SK-N-SH (cell line): Measurements from ENCODE around the gene TRAPPC3. TPM values are rescaled to one million over a fixed set of nuclear protein-coding genes. Genes with fewer than 3 reads are reported as not detected.

Source experiments
- CTCF ChIA-PET: fragments of 300-600, 350-600 bp; formaldehyde crosslinking; extraction: SDS; loops from one replicate; lab custom pipeline; 2021; lab: Yijun Ruan, JAX
- POLR2A ChIA-PET: fragments of 350-600 bp; sonication (Branson Sonifier 250); formaldehyde crosslinking; extraction: SDS; loops from one replicate; lab custom pipeline; 2020; ENCODE audit warnings: antibody characterized with exemption, inconsistent platforms; lab: Yijun Ruan, JAX
- DNase-seq: peaks from one replicate; pipeline ENCODE4 v3.0.0; 2012
- H2AFZ ChIP-seq: fragments of 200-600 bp; sonication (generic); 2 replicates; pipeline ENCODE4 v1.8.1; 2016; ENCODE audit warnings: antibody characterized with exemption, mild to moderate bottlenecking, low read depth
- H3F3A ChIP-seq: fragments of 200-600 bp; sonication (generic); replicated peaks from 2 replicates; pipeline ENCODE3; 2016; ENCODE audit warnings: antibody characterized with exemption, mild to moderate bottlenecking; ENCODE audit not compliant: insufficient read depth
- H3K27ac ChIP-seq, 2 experiments: fragments of 200-500 bp in 1 of 2; fragments of 200-600 bp in 1 of 2; sonication (Bioruptor generic) in 1 of 2; sonication (generic), shearing (Covaris generic) in 1 of 2; 2 replicates each; pipeline versions ENCODE4 v1.5.1 to v1.6.1; 2014 to 2016; ENCODE audit warnings: low read depth in 2 of 2, inconsistent platforms in 1 of 2, low read length in 1 of 2, mild to moderate bottlenecking in 1 of 2, mixed read lengths in 1 of 2
- H3K27me3 ChIP-seq: fragments of 200-600 bp; sonication (generic), shearing (Covaris generic); 2 replicates; pipeline ENCODE4 v1.6.1; 2016; ENCODE audit warnings: mixed run types; ENCODE audit not compliant: insufficient read depth
- H3K36me3 ChIP-seq, 2 experiments: fragments of 200-500 bp in 1 of 2; fragments of 200-600 bp in 1 of 2; sonication (Bioruptor generic) in 1 of 2; sonication (generic) in 1 of 2; replicated peaks in 1 of 2; 2 replicates each; pipeline versions ENCODE3 to v1.5.1; 2014 to 2016; ENCODE audit warnings: low read length in 1 of 2, mild to moderate bottlenecking in 1 of 2; ENCODE audit not compliant: insufficient read depth in 2 of 2, control insufficient read depth in 1 of 2
- H3K4me1 ChIP-seq, 2 experiments: fragments of 200-500 bp in 1 of 2; fragments of 200-600 bp in 1 of 2; sonication (Bioruptor generic) in 1 of 2; sonication (generic), shearing (Covaris generic) in 1 of 2; 2 replicates each; pipeline versions ENCODE4 v1.5.1 to v1.6.1; 2014 to 2016; ENCODE audit warnings: low read depth in 1 of 2, low read length in 1 of 2, mixed run types in 1 of 2; ENCODE audit not compliant: insufficient read depth in 2 of 2, control insufficient read depth in 1 of 2
- H3K4me2 ChIP-seq: fragments of 200-600 bp; sonication (generic), shearing (Covaris generic); 2 replicates; pipeline ENCODE4 v1.6.1; 2017; ENCODE audit warnings: mixed run types
- H3K4me3 ChIP-seq, 2 experiments: fragments of 200-500 bp in 1 of 2; fragments of 200-600 bp in 1 of 2; sonication (Bioruptor generic) in 1 of 2; sonication (generic), shearing (Covaris generic) in 1 of 2; 2 replicates each; pipeline versions ENCODE4 v1.5.1 to v1.8.1; 2014 to 2016; ENCODE audit warnings: low read depth in 2 of 2, inconsistent platforms in 1 of 2, low read length in 1 of 2, mild to moderate bottlenecking in 1 of 2, mixed read lengths in 1 of 2, moderate library complexity in 1 of 2
- H3K79me2 ChIP-seq: fragments of 200-600 bp; sonication (generic); 2 replicates; pipeline ENCODE4 v1.8.1; 2017; ENCODE audit warnings: mild to moderate bottlenecking; ENCODE audit not compliant: insufficient read depth
- H3K9ac ChIP-seq: fragments of 200-600 bp; sonication (generic); 2 replicates; pipeline ENCODE4 v1.6.1; 2017; ENCODE audit warnings: mixed run types
- H3K9me2 ChIP-seq: fragments of 200-600 bp; sonication (generic); 2 replicates; pipeline ENCODE4 v1.6.1; 2017; ENCODE audit warnings: mixed run types
- H3K9me3 ChIP-seq: fragments of 200-600 bp; sonication (generic); 2 replicates; pipeline ENCODE4 v1.6.1; 2017; ENCODE audit warnings: mixed run types, mild to moderate bottlenecking, moderate library complexity
- H4K20me1 ChIP-seq: fragments of 200-600 bp; sonication (generic); 2 replicates; pipeline ENCODE4 v1.6.1; 2017; ENCODE audit warnings: mild to moderate bottlenecking, mixed run types; ENCODE audit not compliant: insufficient read depth
- ELF1 ChIP-seq: IDR thresholded peaks from 2 replicates; pipeline ENCODE4 v1.4.0; 2012
- EP300 ChIP-seq, 2 experiments: IDR thresholded peaks; 2 replicates each; pipeline versions ENCODE4 v1.4.0 to v1.6.1; 2012; ENCODE audit warnings: borderline replicate concordance in 1 of 2, low read depth in 1 of 2, low read length in 1 of 2
- FOSL2 ChIP-seq: IDR thresholded peaks from 2 replicates; pipeline ENCODE4 v1.4.0; 2012; ENCODE audit warnings: low read depth, mild to moderate bottlenecking, moderate library complexity, borderline replicate concordance
- FOXJ3 ChIP-seq: sonication (generic); formaldehyde crosslinking; IDR thresholded peaks from 2 replicates; pipeline ENCODE4 v1.5.1; 2020; ENCODE audit warnings: mild to moderate bottlenecking, missing genetic modification reagents
- GATA2 ChIP-seq: sonication (generic); formaldehyde crosslinking; IDR thresholded peaks from 2 replicates; pipeline ENCODE4 v1.5.0; 2020; ENCODE audit warnings: mild to moderate bottlenecking, missing genetic modification reagents
- IRF3 ChIP-seq: fragments of 150-350 bp; IDR thresholded peaks from 2 replicates; pipeline ENCODE4 v1.6.1; 2016; ENCODE audit warnings: mild to moderate bottlenecking, low read depth, low read length
- MAX ChIP-seq: IDR thresholded peaks from 2 replicates; pipeline ENCODE4 v1.4.0; 2012; ENCODE audit warnings: low read depth
- PBX3 ChIP-seq: IDR thresholded peaks from 2 replicates; pipeline ENCODE4; 2012
- POLR2AphosphoS5 ChIP-seq: IDR thresholded peaks from 2 replicates; pipeline ENCODE4 v1.6.1; 2012; ENCODE audit warnings: low read depth, low read length
- RCOR1 ChIP-seq: fragments of 150-350 bp; IDR thresholded peaks from 2 replicates; pipeline ENCODE4 v1.6.1; 2017; ENCODE audit warnings: antibody characterized with exemption, low read length
- REST ChIP-seq: IDR thresholded peaks from 2 replicates; pipeline ENCODE4 v1.6.1; 2012; ENCODE audit warnings: mild to moderate bottlenecking, low read depth, low read length, moderate library complexity
- USF1 ChIP-seq: IDR thresholded peaks from 2 replicates; pipeline ENCODE4 v1.4.0; 2012; ENCODE audit warnings: low read depth, borderline replicate concordance
- YY1 ChIP-seq: IDR thresholded peaks from 2 replicates; pipeline ENCODE4 v1.4.0; 2012; ENCODE audit warnings: low read depth, mild to moderate bottlenecking
- ZBTB33 ChIP-seq: IDR thresholded peaks from 2 replicates; pipeline ENCODE4 v1.4.0; 2012; ENCODE audit warnings: low read depth, borderline replicate concordance
- WGBS: methylation state at CpG from one replicate; pipeline ENCODE4 v1.1.6; 2017; ENCODE audit warnings: low lambda C conversion rate; 5-methylcytosine and 5-hydroxymethylcytosine counted together
- polyA plus RNA-seq, 3 experiments: library from polyadenylated mRNA; depleted of rRNA; stranded (reverse); fragments of >200 nt; gene quantifications; 2 replicates each; pipeline ENCODE4 v1.2.3, GENCODE V29; 2012

The TRAPPC3 gene
- polyA plus RNA-seq, 1 of the 3 experiments (the other 2 are of a cell fraction): 149 TPM

- TF ChIP-seq RCOR1 (no peak), POLR2AphosphoS5 (no peak), USF1 (no peak), EP300 (IDR thresholded peaks at IDR 0.05; ENCODE audit: borderline replicate concordance in 1 of 2, low read depth in 1 of 2, low read length in 1 of 2) (no peak), ZBTB33 (no peak), REST (no peak), IRF3 (no peak), MAX (no peak), GATA2 (CRISPR knock-in tag) (no peak), YY1 (no peak), FOXJ3 (no peak), ELF1 (no peak), FOSL2 (no peak), PBX3 (no peak)
- Histone ChIP-seq H3K4me3 (no peak overlapping the region), H4K20me1 (no peaks in the 10 kb centered on the region), H3K36me3 (peaks cover 17 to 52% of the 10 kb centered on the region in 2 experiments), H3K4me1 (peaks cover 3 to 69% of the 10 kb centered on the region in 2 experiments; a peak in 3 of 4 replicates), H3F3A (peaks cover 23% of the 10 kb centered on the region), H2AFZ (no peak overlapping the region), H3K9me2 (no peaks in the 10 kb centered on the region), H3K4me2 (no peak overlapping the region), H3K9ac (no peak overlapping the region), H3K9me3 (no peaks in the 10 kb centered on the region), H3K27ac (peak overlapping the region in 1 of 2 experiments; percentile 99; a peak in 2 of 4 replicates), H3K27me3 (no peaks in the 10 kb centered on the region), H3K79me2 (peaks cover 40% of the 10 kb centered on the region)
- DNase-seq: no peak
- ChIA-PET POLR2A (no interaction called here), CTCF (interaction anchor here (0.7 to 32.6 kb wide), 3 partner anchors 8 to 43 kb away, joined by 3 to 700 read pairs (median 4); no protein-coding TSS in a partner anchor)
- WGBS: 97% methylated on average over 10 of the region's 13 CpGs
Measured at GRCh38 chr1:36091698-36092097, 57.6 kb downstream of the TRAPPC3 start.
